OCI-LY1 (cell line): ENCODE measurements around the gene TCF3.

Experiments used
- H2AFZ ChIP-seq: fragments of 200-600 bp; sonication (generic), shearing (Covaris generic); 2 replicates; pipeline ENCODE4 v1.6.0; 2014; ENCODE audit warnings: antibody characterized with exemption, mild to moderate bottlenecking, low read length
- H3F3A ChIP-seq: fragments of 200-600 bp; sonication (generic), shearing (Covaris generic); 2 replicates; pipeline ENCODE4 v1.6.0; 2014; ENCODE audit warnings: mild to moderate bottlenecking, antibody characterized with exemption, low read length, moderate library complexity; ENCODE audit not compliant: insufficient read depth
- H3K27ac ChIP-seq: fragments of 200-600 bp; sonication (generic); 2 replicates; pipeline ENCODE4 v1.5.1; 2014; ENCODE audit warnings: low read length, mixed run types, mild to moderate bottlenecking, low read depth; ENCODE audit not compliant: poor library complexity, severe bottlenecking
- H3K27me3 ChIP-seq: fragments of 200-600 bp; sonication (generic); 2 replicates; pipeline ENCODE4 v1.6.0; 2014; ENCODE audit warnings: antibody characterized with exemption, mild to moderate bottlenecking, low read length, moderate library complexity; ENCODE audit not compliant: insufficient read depth
- H3K36me3 ChIP-seq: fragments of 200-600 bp; sonication (generic); 2 replicates; pipeline ENCODE4 v1.6.1; 2014; ENCODE audit warnings: mild to moderate bottlenecking, antibody characterized with exemption, low read length, moderate library complexity, mixed read lengths; ENCODE audit not compliant: insufficient read depth
- H3K4me1 ChIP-seq: fragments of 200-600 bp; sonication (generic); 2 replicates; pipeline ENCODE4 v1.5.1; 2014; ENCODE audit warnings: mild to moderate bottlenecking, low read length, moderate library complexity; ENCODE audit not compliant: insufficient read depth, severe bottlenecking
- H3K4me2 ChIP-seq: fragments of 200-600 bp; sonication (generic), shearing (Covaris generic); 2 replicates; pipeline ENCODE4 v1.6.1; 2014; ENCODE audit warnings: low read length
- H3K4me3 ChIP-seq: fragments of 200-600 bp; sonication (generic); 2 replicates; pipeline ENCODE4 v1.5.1; 2014; ENCODE audit warnings: low read length, low read depth, mild to moderate bottlenecking, mixed read lengths; ENCODE audit not compliant: poor library complexity, severe bottlenecking
- H3K79me2 ChIP-seq: fragments of 200-600 bp; shearing (Covaris generic); 2 replicates; pipeline ENCODE4 v1.6.1; 2016; ENCODE audit warnings: mixed run types, low read length, mixed read lengths; ENCODE audit not compliant: insufficient read depth
- H3K9ac ChIP-seq: fragments of 200-600 bp; sonication (generic), shearing (Covaris generic); 2 replicates; pipeline ENCODE4 v1.6.1; 2014; ENCODE audit warnings: mild to moderate bottlenecking, low read length, mixed read lengths
- H3K9me2 ChIP-seq: fragments of 200-600 bp; sonication (generic), shearing (Covaris generic); 2 replicates; pipeline ENCODE4 v1.6.1; 2014; ENCODE audit warnings: low read depth, mild to moderate bottlenecking, low read length, mixed read lengths
- H3K9me3 ChIP-seq: fragments of 200-600 bp; shearing (Covaris generic); 2 replicates; pipeline ENCODE4 v1.6.1; 2014; ENCODE audit warnings: low read length, mixed read lengths
- H4K20me1 ChIP-seq: fragments of 200-600 bp; sonication (generic), shearing (Covaris generic); 2 replicates; pipeline ENCODE4 v1.6.0; 2016; ENCODE audit warnings: mild to moderate bottlenecking, low read length; ENCODE audit not compliant: insufficient read depth
- CTCF ChIP-seq: fragments of 200-600 bp; sonication (generic), shearing (Covaris generic); IDR thresholded peaks from 2 replicates; pipeline ENCODE4 v1.5.1; 2017; ENCODE audit warnings: mild to moderate bottlenecking, antibody characterized with exemption, low read length, moderate library complexity, mixed read lengths
- EZH2 ChIP-seq: fragments of 200-600 bp; sonication (generic), shearing (Covaris generic); IDR thresholded peaks from 2 replicates; pipeline ENCODE4 v1.8.0; 2017; ENCODE audit warnings: borderline replicate concordance, mixed run types, mild to moderate bottlenecking, antibody characterized with exemption, low read length, moderate library complexity, mixed read lengths

The TCF3 gene

GRCh38 chr19:1675633-1676350, 23.4 kb upstream of the TCF3 start:
- 0 out of 2 replicates have a peak, but pooled peaks cover 3% of the 10 kb centered on the region for H3K27me3 ChIP-seq
- H3K4me2 ChIP-seq, result no peak overlapping the region
- no peak overlapping the region for H3K27ac ChIP-seq
- no peak for TF ChIP-seq CTCF
- no peak for TF ChIP-seq EZH2
- no peaks in the 10 kb centered on the region for H3K9me2 ChIP-seq
- H3K79me2 ChIP-seq, result no peaks in the 10 kb centered on the region
- H4K20me1 ChIP-seq, result no peaks in the 10 kb centered on the region
- H3K4me1 ChIP-seq, result peaks cover 16% of the 10 kb centered on the region
- 0 out of 2 replicates have a peak, but pooled peaks cover 4% of the 10 kb centered on the region for H3F3A ChIP-seq
- H2AFZ ChIP-seq, result no peak overlapping the region
- H3K36me3 ChIP-seq, result no peaks in the 10 kb centered on the region
- H3K4me3 ChIP-seq, result no peak overlapping the region
- H3K9ac ChIP-seq, result no peak overlapping the region
- no peaks in the 10 kb centered on the region for H3K9me3 ChIP-seq

GRCh38 chr19:1674293-1674679, 21.9 kb upstream of the TCF3 start:
- Histone ChIP-seq H2AFZ (no peak overlapping the region), H3K9ac (no peak overlapping the region), H3K27me3 (0 out of 2 replicates have a peak, but pooled peaks cover 3% of the 10 kb centered on the region)

GRCh38 chr19:1673645-1674292, 21.4 kb upstream of the TCF3 start:
- Histone ChIP-seq H3K4me1 (peaks cover 32% of the 10 kb centered on the region), H2AFZ (no peak overlapping the region), H3K4me2 (no peak overlapping the region), H4K20me1 (no peaks in the 10 kb centered on the region), H3K9me3 (no peaks in the 10 kb centered on the region), H3K27me3 (0 out of 2 replicates have a peak, but pooled peaks cover 3% of the 10 kb centered on the region), H3K79me2 (no peaks in the 10 kb centered on the region), H3F3A (0 out of 2 replicates have a peak, but pooled peaks cover 4% of the 10 kb centered on the region), H3K9ac (no peak overlapping the region), H3K27ac (no peak overlapping the region), H3K9me2 (no peaks in the 10 kb centered on the region), H3K4me3 (no peak overlapping the region), H3K36me3 (no peaks in the 10 kb centered on the region)
- TF ChIP-seq EZH2 (no peak), CTCF (no peak)

More at GRCh38 chr19:1674293-1674679, 21.9 kb upstream of the TCF3 start:
- Histone ChIP-seq H3F3A (0 out of 2 replicates have a peak, but pooled peaks cover 4% of the 10 kb centered on the region), H3K4me2 (no peak overlapping the region), H3K36me3 (no peaks in the 10 kb centered on the region), H3K9me2 (no peaks in the 10 kb centered on the region), H3K4me1 (peaks cover 27% of the 10 kb centered on the region), H3K27ac (no peak overlapping the region), H4K20me1 (no peaks in the 10 kb centered on the region), H3K79me2 (no peaks in the 10 kb centered on the region), H3K9me3 (no peaks in the 10 kb centered on the region), H3K4me3 (no peak overlapping the region)
- TF ChIP-seq EZH2 (no peak), CTCF (no peak)
